Left forelimb (tissue), 1 donor: ENCODE measurements around the gene IFNGR2.
"Not testable (repeated sequence)": the region's sequence is repeated elsewhere in the genome, so short reads cannot be mapped to it uniquely, and the experiment has no call there.

Source experiments
- DNase-seq: peaks from one replicate; pipeline ENCODE4 v3.0.0-alpha.2; 2018; ENCODE audit warnings: low spot score

Gene IFNGR2, protein sequence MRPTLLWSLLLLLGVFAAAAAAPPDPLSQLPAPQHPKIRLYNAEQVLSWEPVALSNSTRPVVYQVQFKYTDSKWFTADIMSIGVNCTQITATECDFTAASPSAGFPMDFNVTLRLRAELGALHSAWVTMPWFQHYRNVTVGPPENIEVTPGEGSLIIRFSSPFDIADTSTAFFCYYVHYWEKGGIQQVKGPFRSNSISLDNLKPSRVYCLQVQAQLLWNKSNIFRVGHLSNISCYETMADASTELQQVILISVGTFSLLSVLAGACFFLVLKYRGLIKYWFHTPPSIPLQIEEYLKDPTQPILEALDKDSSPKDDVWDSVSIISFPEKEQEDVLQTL

DNA sequence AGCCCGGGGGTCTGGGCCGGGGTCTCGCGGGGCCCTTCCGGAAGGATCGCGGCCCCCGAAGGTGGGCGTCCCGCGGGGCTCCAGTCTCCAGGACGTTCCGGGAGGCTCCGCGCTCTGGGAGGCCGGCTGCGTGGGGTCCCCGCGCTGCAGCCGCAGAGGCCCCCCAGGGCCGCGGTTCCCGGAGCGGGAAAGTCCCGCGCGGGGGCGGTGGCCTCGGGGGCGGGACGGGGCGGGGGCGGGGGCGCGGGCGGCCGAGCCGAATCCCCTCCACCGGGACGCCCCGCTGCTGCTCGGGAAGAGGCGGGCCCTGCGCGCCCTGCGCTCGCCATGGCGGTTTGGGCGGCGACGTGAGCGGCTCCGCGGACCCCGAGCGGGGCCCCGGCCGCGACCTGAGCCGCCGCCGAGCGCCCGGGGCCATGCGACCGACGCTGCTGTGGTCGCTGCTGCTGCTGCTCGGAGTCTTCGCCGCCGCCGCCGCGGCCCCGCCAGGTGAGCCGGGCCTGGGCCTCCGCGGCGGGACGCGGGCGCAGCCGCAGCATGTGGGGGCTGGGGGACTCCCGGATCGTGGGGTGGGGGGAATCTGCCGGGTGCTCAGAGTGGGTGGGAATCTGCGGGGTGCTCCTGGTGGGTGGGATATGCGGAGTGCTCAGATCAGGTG lies at the start of gene IFNGR2:
Gene IFNGR2 (plus strand): TSS at position 286 of the 658 bp plus-strand sequence. CDS start 131 bp downstream, at position 417.
- DNase-seq: peak; percentile 81

DNA sequence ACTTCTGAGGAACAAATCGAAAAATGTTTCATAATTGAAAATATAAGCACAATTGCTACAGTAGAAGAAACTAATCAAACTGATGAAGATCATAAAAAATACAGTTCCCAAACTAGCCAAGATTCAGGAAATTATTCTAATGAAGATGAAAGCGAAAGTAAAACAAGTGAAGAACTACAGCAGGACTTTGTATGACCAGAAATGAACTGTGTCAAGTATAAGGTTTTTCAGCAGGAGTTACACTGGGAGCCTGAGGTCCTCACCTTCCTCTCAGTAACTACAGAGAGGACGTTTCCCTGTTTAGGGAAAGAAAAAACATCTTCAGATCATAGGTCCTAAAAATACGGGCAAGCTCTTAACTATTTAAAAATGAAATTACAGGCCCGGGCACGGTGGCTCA lies 47.9 kb upstream of the IFNGR2 start:
- DNase-seq: no peak

DNA sequence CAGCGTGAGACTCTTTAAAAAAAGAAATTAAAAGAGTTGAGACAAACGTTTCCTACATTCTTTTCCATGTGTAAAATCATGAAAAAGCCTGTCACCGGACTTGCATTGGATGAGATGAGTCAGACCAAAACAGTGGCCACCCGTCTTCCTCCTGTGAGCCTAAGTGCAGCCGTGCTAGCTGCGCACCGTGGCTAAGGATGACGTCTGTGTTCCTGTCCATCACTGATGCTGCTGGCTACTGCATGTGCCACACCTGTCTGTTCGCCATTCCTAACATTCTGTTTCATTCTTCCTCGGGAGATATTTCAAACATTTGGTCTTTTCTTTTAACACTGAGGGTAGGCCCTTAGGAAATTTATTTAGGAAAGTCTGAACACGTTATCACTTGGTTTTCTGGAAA lies 47.2 kb upstream of the IFNGR2 start:
- DNase-seq: no peak

- DNase-seq: no peak
Measured at GRCh38 chr21:33357177-33357576, 46.0 kb upstream of the IFNGR2 start.

DNA sequence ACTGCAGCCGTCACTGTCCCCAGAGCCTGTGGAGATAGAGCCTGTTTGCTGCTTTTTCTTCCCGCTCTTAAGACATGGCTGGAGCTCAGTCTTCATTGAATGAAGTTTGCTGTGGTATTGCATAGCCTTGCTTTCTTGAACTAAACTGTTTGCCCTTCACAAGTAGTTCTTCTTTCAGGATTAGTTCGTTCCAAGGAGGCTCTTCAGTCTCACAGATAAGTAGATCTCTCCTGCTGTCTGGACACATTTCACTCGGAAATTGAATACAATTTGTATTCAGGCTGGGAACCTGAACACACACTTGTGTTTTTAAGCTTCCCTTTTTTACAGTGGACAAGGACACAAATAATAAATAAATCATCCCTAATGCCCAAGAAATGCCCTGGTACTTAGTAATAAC lies 43.8 kb upstream of the IFNGR2 start:
- no peak for DNase-seq

- no peak for DNase-seq
Measured at GRCh38 chr21:33360281-33360680, 42.9 kb upstream of the IFNGR2 start.

DNA sequence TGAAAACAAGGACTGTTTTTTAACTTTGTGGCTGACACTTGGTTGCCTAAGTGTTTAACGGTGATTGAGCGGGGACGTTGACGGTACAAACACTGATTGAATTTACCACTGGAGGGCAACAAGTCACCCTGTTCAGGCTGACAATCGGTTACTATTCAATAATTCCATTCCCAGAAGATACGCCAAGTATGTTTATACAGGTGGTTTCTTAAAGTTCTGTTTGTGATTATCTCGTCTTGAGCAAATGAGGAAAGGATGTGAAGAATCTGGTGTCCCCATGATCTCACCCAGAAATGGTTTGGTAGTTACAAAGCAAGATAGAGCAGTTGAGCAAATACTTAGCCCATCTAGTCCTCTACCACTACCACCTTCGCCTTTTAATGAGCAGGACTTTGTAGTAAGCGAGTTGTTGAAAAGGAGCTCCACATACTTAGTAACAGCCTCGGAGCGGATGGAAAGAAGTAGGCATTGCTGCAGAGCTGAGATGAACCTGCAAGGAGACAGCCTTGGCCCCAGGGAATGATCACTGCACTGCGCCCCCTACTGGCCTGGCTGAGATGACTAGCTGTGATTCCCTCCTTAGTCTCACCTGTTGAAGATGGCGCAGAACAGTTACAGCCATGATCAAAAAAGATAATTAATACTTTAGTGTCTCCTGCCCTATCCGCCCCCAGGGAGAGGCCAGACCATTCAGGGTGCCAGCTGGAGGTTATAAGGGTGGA lies 42.2 kb upstream of the IFNGR2 start:
- no peak for DNase-seq

GRCh38 chr21:33362044-33362555 lies 41.1 kb upstream of the IFNGR2 start:
- DNase-seq: no peak

GRCh38 chr21:33363911-33364609 lies 39.2 kb upstream of the IFNGR2 start:
- not testable (repeated sequence) for DNase-seq

- no peak for DNase-seq
Measured at GRCh38 chr21:33364830-33365229, 38.4 kb upstream of the IFNGR2 start.

DNA sequence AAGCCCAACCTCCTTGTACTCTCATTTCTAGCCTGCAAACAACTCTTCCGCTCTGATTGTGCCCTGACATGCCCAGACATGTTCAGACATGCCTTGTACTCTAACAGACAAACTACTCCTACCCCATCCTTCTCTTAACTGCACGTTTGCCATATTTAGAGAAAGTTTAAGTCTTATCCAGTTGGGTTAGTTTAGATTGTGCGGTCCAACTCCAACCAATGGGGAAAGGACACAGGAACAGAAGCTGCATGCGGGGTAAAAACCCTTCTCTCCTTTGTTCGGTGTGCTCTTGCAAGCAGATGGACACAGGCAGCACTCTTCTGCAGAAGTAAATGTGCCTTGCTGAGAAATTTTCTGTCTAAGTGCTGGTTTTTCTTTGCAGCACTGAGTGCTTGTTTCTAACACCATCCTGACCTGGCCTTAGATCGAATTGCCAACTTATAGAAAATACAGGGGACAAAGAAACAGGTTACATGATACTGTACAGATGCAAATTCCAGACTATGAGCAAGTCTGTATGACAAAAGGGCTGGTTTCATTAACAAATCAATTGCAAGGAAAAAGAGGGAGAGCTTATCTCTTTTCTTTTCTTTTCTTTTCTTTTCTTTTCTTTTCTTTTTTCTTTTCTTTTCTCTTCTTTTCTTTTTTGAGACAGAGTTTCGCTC lies 35.8 kb upstream of the IFNGR2 start:
- DNase-seq: no peak

GRCh38 chr21:33368124-33368523 lies 35.1 kb upstream of the IFNGR2 start:
- DNase-seq: no peak

- no peak for DNase-seq
Measured at GRCh38 chr21:33368576-33368975, 34.6 kb upstream of the IFNGR2 start.

DNA sequence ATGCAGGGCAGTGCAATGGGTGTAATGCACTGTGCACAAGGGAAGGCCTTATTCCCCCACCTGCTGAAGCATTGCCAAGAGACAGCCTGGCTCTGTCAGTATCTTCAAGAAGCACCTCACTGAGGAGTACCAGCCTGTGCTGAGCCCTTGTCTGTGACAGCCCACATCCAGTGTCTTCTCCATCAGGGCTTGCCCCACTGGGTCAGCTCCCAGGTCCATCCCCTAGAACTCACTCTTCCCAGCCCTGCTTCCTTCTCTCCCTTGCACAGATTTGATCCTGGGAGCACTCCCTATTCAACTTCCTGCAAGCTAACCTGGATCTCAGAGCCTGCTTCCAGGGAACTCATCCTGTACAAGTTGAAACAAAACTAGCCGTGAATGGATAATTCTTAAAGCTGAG lies 33.6 kb upstream of the IFNGR2 start:
- no peak for DNase-seq

DNA sequence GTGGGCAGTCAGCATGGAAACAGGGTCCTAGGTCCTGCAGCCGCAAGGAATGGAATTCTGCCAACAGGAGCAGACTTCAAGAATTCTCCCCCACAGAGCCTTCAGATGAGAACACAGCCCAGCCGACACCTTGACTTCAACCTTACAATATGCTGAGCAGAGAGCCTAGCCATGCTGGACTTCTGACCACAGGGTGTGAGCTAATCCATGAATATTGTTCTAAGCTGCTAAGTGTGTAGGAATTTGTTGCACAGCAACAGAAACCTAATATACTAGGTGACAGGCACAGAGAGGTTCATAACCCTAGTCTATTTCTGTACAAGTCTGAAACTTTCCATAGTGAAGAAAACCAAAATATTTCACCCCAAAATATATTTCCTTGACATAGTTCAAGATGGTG lies 32.9 kb upstream of the IFNGR2 start:
- no peak for DNase-seq

DNA sequence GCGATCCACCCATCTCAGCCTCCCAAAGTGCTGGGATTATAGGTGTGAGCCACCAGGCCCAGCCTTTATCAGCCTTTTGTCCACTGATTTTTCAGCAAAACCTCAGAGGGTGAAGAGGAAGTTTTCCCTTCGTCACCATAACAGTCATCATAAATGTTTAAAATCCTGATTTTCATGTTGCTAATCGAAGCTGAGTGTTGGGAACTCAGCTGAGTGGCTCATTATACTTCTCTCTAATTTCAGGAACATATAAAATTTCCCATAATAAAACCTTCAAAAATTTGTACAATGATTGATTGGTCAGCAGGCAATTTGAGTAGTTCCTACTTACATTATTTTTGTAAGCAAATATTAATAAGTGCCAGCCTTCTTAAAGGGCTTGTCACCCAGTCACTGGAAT lies 31.8 kb upstream of the IFNGR2 start:
- no peak for DNase-seq

GRCh38 chr21:33372582-33372981 lies 30.6 kb upstream of the IFNGR2 start:
- DNase-seq: no peak

DNA sequence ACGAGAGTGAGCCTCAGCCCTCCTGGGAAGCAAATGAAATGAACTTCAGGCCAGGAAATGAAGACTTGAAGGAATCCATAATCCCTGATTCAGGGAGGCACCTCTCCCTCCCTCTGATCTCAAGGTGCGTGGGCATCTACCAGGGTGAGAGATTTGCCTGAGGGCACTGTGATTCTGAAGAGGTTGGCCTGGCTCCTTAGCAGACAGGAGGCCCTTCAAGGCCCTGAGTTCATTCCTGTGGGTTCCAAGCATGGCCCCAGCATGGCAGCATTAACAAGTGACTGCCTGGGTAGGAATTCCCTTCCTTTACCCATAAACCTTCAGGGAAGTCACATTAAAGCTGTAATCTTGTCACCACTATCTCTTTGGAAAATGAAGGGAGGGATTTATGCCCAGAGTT lies 29.8 kb upstream of the IFNGR2 start:
- DNase-seq: no peak

- DNase-seq: no peak
Measured at GRCh38 chr21:33374080-33374449, 29.1 kb upstream of the IFNGR2 start.

DNA sequence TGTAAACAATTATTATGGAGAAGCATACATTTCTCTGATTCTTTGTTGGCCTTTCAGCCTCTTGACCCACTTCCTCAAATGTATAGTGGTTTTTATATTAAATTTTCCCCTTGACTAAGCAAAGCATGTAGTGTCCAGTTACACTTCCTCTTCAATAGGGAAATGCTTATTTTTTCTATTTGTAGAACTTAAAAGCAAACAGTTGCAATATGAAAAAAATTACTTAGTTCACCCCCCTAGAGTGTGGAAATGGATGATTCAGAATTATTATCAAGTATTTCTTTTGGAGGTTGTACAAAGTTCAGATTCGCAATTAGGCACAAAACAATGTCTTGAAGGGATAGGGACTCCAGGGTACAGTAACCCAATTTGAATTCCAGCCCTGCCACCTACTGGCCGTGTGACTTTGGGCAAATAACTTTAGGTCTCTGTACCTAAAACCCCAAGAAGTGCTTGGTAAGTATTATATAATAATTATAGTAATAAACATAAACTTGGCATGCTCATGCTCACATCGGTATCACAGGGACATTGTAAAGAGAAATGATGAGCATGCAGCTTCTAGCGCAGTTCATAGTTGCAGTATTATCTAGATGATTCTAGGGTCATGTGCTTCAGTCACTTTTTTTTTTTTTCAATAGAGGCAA lies 28.6 kb upstream of the IFNGR2 start:
- no peak for DNase-seq

GRCh38 chr21:33375101-33375644 lies 28.0 kb upstream of the IFNGR2 start:
- no peak for DNase-seq
